ENCODE results near the gene VWA2. TPM values are rescaled to one million over a fixed set of nuclear protein-coding genes. Genes with fewer than 3 reads are reported as not detected.

Gene VWA2
- total RNA-seq, 2 experiments from 2014 or later = not detected

- no peak overlapping the region for H3K4me3 ChIP-seq (ENCODE audit: low read length)
- CTCF ChIA-PET = no interaction called here
- Mint-ChIP-seq H3K27me3 (no peaks in the 10 kb centered on the region), H3K4me1 (ENCODE audit: low read depth) (peaks cover 7% of the 10 kb centered on the region), H3K4me3 (no peak overlapping the region), H3K36me3 (ENCODE audit: low read depth) (no peaks in the 10 kb centered on the region), H3K9me3 (no peaks in the 10 kb centered on the region), H3K27ac (no peak overlapping the region)
- no peaks in the 10 kb centered on the region for H3K36me3 ChIP-seq (ENCODE audit: insufficient read depth, low read length)
- no peak for ATAC-seq (ENCODE audit: poor library complexity)
- no peaks in the 10 kb centered on the region for H3K4me1 ChIP-seq (ENCODE audit: insufficient read depth, low read length)
- no peaks in the 10 kb centered on the region for H3K27me3 ChIP-seq (ENCODE audit: control insufficient read depth in 1 of 2, insufficient read depth in 2 of 2, low read length in 2 of 2)
- no peak for TF ChIP-seq CTCF (IDR thresholded peaks at IDR 0.05)
- intact Hi-C loops (cut with DNase I, micrococcal nuclease) = no loop called here
- no peaks in the 10 kb centered on the region for H3K9me3 ChIP-seq (ENCODE audit: control insufficient read depth in 1 of 2, insufficient read depth in 1 of 2, low read length in 2 of 2)
- H3K27ac ChIP-seq (ENCODE audit: low read depth in 1 of 2, low read length in 2 of 2) = no peak overlapping the region
- DNase-seq = no peak
- POLR2A ChIA-PET = no interaction called here
Observed at GRCh38 chr10:114255227-114255626, 16.2 kb downstream of the VWA2 start.

GRCh38 chr10:114256008-114256765 is 17.1 kb downstream of the VWA2 start:
- no peak overlapping the region for H3K4me3 Mint-ChIP-seq
- ChIA-PET POLR2A (no interaction called here), CTCF (no interaction called here)
- no peaks in the 10 kb centered on the region for H3K36me3 Mint-ChIP-seq (ENCODE audit: low read depth)
- H3K27me3 Mint-ChIP-seq = no peaks in the 10 kb centered on the region
- Histone ChIP-seq H3K27me3 (ENCODE audit: control insufficient read depth in 1 of 2, insufficient read depth in 2 of 2, low read length in 2 of 2) (no peaks in the 10 kb centered on the region), H3K9me3 (ENCODE audit: control insufficient read depth in 1 of 2, insufficient read depth in 1 of 2, low read length in 2 of 2) (no peaks in the 10 kb centered on the region), H3K4me3 (ENCODE audit: low read length) (no peak overlapping the region), H3K36me3 (ENCODE audit: insufficient read depth, low read length) (no peaks in the 10 kb centered on the region), H3K27ac (ENCODE audit: low read depth in 1 of 2, low read length in 2 of 2) (no peak overlapping the region), H3K4me1 (ENCODE audit: insufficient read depth, low read length) (no peaks in the 10 kb centered on the region)
- no peak for TF ChIP-seq CTCF (IDR thresholded peaks at IDR 0.05)
- H3K4me1 Mint-ChIP-seq (ENCODE audit: low read depth) = peaks cover 7% of the 10 kb centered on the region
- ATAC-seq (ENCODE audit: poor library complexity) (no peak), DNase-seq (no peak)
- no peaks in the 10 kb centered on the region for H3K9me3 Mint-ChIP-seq
- H3K27ac Mint-ChIP-seq = no peak overlapping the region
- intact Hi-C loops (cut with DNase I, micrococcal nuclease) = no loop called here

DNA sequence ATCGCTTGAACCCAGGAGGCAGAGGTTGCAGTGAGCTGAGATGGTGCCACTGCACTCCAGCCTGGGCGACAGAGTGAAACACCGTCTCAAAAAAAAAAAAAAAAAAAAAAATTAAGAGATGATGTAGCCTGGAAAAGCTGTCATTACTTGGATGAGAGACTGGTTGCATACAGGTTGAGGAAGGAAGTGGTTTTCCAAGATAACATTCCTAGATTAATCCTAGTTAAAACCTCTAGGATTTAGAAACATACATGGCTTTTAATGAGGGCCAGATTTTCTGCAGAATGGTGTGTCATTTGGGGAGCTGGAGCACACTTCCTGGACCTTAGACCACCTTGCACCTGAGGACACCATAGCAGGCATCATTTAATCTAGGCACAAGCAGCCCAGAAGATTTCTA is 17.8 kb downstream of the VWA2 start:
- CTCF ChIA-PET = no interaction called here
- intact Hi-C loops (cut with DNase I, micrococcal nuclease) = no loop called here
- TF ChIP-seq CTCF (IDR thresholded peaks at IDR 0.05) = no peak

More for the DNA sequence above, 17.8 kb downstream of the VWA2 start:
- Histone ChIP-seq H3K4me1 (ENCODE audit: insufficient read depth, low read length) (no peaks in the 10 kb centered on the region), H3K27ac (ENCODE audit: low read depth in 1 of 2, low read length in 2 of 2) (no peak overlapping the region), H3K36me3 (ENCODE audit: insufficient read depth, low read length) (no peaks in the 10 kb centered on the region), H3K27me3 (ENCODE audit: control insufficient read depth in 1 of 2, insufficient read depth in 2 of 2, low read length in 2 of 2) (no peaks in the 10 kb centered on the region), H3K4me3 (ENCODE audit: low read length) (no peak overlapping the region), H3K9me3 (ENCODE audit: control insufficient read depth in 1 of 2, insufficient read depth in 1 of 2, low read length in 2 of 2) (no peaks in the 10 kb centered on the region)
- H3K9me3 Mint-ChIP-seq = no peaks in the 10 kb centered on the region
- peaks cover 7% of the 10 kb centered on the region for H3K4me1 Mint-ChIP-seq (ENCODE audit: low read depth)
- DNase-seq (no peak), ATAC-seq (ENCODE audit: poor library complexity) (no peak)
- no peaks in the 10 kb centered on the region for H3K36me3 Mint-ChIP-seq (ENCODE audit: low read depth)
- POLR2A ChIA-PET = no interaction called here
- H3K4me3 Mint-ChIP-seq = no peak overlapping the region
- H3K27ac Mint-ChIP-seq = no peak overlapping the region
- H3K27me3 Mint-ChIP-seq = no peaks in the 10 kb centered on the region

All from CD4-positive, alpha-beta T cell (primary cell).